Measurements from ENCODE around the gene VEGFC.

The VEGFC gene

GRCh38 chr4:176798540-176798939 lies 5.8 kb upstream of the VEGFC start:
- no peak for DNase-seq

GRCh38 chr4:176795441-176795840 lies 2.7 kb upstream of the VEGFC start:
- DNase-seq, result no peak

GRCh38 chr4:176794651-176795050 lies 1.9 kb upstream of the VEGFC start:
- no peak for DNase-seq

DNA sequence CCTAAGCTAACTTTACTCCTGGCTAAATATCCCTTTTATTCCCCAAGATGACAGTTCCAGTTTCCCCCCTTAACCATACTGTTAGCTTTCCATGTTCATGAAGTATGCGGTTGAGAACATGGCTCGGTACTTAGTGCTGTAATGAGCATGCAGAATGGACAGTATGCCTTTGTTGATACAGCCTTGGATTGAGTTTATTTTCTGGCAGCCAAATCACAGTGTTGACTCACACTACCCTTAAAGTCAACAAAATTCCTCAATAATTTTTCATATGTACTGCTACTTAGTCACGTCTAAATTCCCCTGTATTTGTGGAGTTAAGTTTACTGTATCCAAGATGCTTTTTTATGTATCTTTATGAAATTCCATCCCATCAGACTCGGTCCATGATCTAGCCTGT lies 1.4 kb upstream of the VEGFC start:
- DNase-seq, result peak; percentile 97

DNA sequence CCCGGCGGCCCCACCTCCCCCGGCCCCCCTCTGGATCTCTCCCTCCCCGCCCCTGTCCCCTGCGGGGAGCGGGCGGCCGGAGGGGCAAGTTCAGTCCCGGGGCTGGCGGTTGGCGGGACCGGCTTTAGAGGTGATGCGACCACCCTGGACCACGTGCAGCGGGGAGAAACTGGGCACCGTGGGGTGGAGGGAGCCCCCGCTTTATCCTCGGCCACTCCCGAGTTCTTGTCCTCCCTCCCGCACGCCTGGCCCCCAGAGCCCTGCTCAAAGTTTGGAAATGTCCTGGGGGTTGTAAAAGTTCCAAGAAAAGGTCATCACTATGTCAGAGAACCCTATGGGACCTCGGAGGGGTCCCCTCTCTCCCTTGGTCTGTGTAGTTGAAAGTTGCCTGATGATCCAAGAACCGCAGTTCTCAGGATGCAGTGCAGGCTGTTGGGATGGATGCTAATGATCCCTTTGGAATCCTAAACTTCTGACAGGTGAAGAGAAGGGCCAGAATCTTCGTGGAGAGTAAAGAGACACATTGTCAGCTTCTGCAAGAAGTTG lies 411 bp upstream of the VEGFC start:
- DNase-seq, result no peak

GRCh38 chr4:176791591-176792325 lies 964 bp downstream of the VEGFC start:
- DNase-seq, result peak; percentile 60

GRCh38 chr4:176790398-176790797 lies 2.3 kb downstream of the VEGFC start:
- peak; percentile 43 for DNase-seq

DNA sequence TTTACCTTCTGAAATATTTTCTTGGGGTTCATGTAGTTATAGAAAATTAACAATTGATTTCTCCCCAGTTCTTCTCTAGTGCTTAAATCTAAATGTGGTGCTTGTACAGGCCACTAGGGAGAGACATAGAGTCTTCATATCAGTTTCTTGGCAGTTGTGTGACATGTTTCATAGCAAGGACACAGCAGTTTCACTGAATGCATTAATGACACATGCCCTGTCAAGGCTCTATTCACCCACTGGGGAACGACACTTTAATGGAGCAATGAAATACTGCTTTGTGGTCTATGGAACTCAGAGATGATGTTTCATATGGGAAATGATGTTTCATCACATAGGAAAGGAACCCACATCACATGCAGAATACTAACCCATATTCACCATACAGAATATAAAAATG lies 2.8 kb downstream of the VEGFC start:
- DNase-seq, result peak; percentile 97

DNA sequence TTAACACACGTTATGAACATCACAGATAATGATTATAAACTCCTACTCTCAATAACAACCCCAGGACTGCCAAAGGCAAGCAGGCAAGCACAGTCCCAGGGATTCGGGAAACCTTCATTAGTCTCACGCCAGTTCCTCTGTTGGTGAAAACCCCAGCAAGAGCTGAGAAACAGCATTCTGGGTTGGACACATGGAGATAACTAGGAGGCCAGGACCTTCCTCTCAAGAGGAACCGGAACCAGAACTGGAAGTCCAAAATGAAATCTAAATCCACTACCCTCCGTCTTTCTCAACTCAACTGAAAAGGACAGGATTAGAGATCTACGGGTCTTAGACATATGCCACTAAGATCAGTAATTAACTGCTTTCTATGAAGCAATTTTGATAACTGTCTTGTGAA lies 3.8 kb downstream of the VEGFC start:
- DNase-seq, result no peak

- DNase-seq, result no peak
Measured at GRCh38 chr4:176788248-176788647, 4.5 kb downstream of the VEGFC start.

DNA sequence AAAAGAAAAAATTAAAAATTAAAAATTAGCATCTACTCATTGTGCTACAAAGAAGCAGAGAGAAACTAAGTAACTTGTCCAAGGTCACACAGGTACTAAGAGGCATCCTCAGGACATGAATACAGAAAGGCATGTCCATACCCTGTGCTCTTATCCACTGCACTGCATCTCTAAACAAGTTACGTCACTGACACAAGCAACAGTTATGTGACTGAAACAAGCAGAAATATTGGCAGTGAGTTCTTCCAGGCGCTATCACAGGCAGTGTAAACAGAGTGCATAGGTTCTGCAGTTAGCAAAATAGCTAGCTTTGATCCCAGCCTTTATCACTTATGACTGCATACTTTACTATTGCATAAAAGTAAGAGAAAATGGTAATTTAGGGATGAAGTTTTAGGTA lies 7.9 kb downstream of the VEGFC start:
- no peak for DNase-seq

- DNase-seq, result peak; percentile 58
Measured at GRCh38 chr4:176782794-176783193, 9.9 kb downstream of the VEGFC start.

DNA sequence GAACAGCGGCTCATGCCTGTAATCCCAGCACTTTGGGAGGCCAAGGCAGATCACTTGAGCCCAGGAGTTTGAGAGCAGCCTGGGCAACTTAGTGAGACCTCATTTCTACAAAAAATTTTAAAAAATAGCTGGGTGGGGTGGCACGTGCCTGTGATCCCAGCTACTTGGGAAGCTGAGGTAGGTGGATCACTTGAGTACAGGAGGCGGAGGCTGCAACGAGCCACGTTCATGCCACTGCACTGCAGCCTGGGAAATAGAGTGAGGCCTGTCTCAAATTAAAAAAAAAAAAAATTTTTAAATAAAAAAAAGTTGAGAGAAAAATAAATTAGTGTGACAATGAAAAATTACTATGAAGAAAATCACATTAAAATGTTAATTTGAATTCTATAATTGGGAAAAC lies 10.5 kb downstream of the VEGFC start:
- DNase-seq, result no peak

- no peak for DNase-seq
Measured at GRCh38 chr4:176781739-176782100, 11.0 kb downstream of the VEGFC start.

GRCh38 chr4:176780995-176781738 lies 11.6 kb downstream of the VEGFC start:
- DNase-seq, result peak; percentile 57

DNA sequence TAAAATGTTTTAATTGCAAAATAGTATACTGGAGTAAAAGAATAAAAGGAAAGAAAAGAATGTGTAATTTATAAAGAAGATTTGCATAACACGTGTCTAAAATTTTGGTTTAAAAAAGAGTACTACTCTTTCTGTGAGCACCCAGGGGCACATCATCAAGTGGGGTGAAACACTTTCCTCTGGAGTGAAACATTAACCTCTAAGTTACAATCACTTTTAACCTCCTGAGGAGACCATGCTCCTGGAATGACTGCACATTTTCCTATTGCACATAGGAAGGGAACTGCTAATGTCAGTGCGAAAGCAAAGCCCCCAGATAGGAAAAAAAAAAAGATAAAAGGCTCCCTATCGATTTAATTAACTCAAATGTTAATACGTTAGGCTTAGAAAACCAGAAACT lies 13.3 kb downstream of the VEGFC start:
- no peak for DNase-seq

DNA sequence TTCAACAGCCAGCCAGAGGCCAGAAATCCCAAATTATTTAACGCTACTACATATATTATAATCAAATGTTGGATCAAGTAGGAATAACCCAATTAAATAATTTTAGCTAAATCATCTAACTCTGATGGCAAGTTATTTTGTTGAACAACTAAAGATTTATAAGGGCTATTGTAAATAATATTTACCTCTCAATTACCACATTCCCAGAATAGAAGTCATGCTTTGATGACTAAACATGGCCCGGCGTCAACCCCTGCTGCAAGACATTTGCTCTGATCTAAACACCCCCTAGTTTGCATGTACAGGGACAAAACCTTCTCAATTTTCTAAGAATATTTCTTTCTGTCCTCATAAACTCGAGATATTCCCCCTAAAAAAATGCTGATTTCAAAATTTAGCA lies 14.2 kb downstream of the VEGFC start:
- peak; percentile 87 for DNase-seq

GRCh38 chr4:176778063-176778462 lies 14.7 kb downstream of the VEGFC start:
- peak; percentile 75 for DNase-seq

- peak; percentile 77 for DNase-seq
Measured at GRCh38 chr4:176775338-176775737, 17.4 kb downstream of the VEGFC start.

- no peak for DNase-seq
Measured at GRCh38 chr4:176774852-176775251, 17.9 kb downstream of the VEGFC start.

- DNase-seq, result peak; percentile 95
Measured at GRCh38 chr4:176769514-176769913, 23.2 kb downstream of the VEGFC start.

- peak; percentile 61 for DNase-seq
Measured at GRCh38 chr4:176767183-176767582, 25.5 kb downstream of the VEGFC start.

GRCh38 chr4:176762661-176763308 lies 29.9 kb downstream of the VEGFC start:
- DNase-seq, result no peak

DNA sequence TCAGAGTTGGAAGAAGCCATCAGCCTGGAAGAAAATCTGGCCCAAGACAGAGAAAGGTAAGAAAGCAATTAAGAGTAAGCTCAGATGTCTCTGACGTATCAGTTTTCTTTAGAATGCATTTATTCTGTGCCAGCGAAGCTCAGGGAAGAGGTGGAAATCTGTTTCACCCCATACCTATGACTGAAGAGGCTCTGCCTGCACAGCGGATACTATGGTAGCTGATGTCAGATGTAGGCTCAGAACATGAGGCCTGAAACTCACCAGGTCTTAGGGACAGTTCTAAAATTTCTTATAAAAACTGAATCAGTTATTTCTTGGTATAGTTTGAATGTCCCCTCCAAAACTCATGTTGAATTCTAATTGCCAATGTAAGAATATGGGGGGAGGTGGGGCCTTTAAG lies 30.9 kb downstream of the VEGFC start:
- no peak for DNase-seq

Data from fibroblast of skin of right biceps (primary cell).